GM12864 (cell line): Measurements from ENCODE around the gene ABCD3.

Source experiments
- DNase-seq: peaks from one replicate; pipeline ENCODE4 v3.0.0-alpha.2; 2011; ENCODE audit warnings: low read depth
- H3K4me3 ChIP-seq: 2 replicates; pipeline ENCODE4 v1.5.1; 2011; ENCODE audit warnings: mild to moderate bottlenecking, low read depth, low read length, control low read depth
- CTCF ChIP-seq: IDR thresholded peaks from 2 replicates; pipeline ENCODE4 v1.5.1; 2011; ENCODE audit warnings: low read depth, mild to moderate bottlenecking, moderate library complexity, low read length, control low read depth, inconsistent platforms; ENCODE audit errors: missing control alignments

Gene ABCD3

GRCh38 chr1:94552071-94552586 lies 133.9 kb downstream of the ABCD3 start:
- no peak overlapping the region for H3K4me3 ChIP-seq
- DNase-seq = no peak
- no peak for TF ChIP-seq CTCF

DNA sequence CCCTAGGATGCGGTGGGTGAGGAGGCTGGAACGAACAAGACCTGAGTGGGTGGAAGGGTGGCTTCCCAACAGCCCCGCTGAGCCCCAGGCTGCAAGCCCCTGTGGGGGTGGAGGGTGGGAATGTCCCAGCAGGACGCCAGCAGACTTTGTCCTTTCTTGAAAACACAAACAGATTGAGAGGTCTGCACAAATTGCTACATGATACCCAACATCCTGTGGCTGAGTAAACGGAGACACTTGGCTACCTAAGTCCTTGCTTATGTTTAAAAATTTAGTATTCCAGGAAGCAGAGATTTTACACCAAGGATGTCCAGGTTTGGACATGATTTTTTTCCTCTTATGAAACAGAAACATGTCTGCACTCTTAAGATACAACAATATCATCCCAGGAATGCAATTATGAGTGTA lies 135.1 kb downstream of the ABCD3 start:
- DNase-seq = no peak
- no peak overlapping the region for H3K4me3 ChIP-seq
- no peak for TF ChIP-seq CTCF

GRCh38 chr1:94553931-94554330 lies 135.7 kb downstream of the ABCD3 start:
- no peak overlapping the region for H3K4me3 ChIP-seq
- no peak for TF ChIP-seq CTCF
- DNase-seq = no peak

- no peak for DNase-seq
- TF ChIP-seq CTCF = no peak
- H3K4me3 ChIP-seq = no peak overlapping the region
These were observed 136.4 kb downstream of the ABCD3 start for GRCh38 chr1:94554580-94554979.

- TF ChIP-seq CTCF = no peak
- no peak for DNase-seq
- H3K4me3 ChIP-seq = no peak overlapping the region
These were observed 136.9 kb downstream of the ABCD3 start for GRCh38 chr1:94555091-94555490.

DNA sequence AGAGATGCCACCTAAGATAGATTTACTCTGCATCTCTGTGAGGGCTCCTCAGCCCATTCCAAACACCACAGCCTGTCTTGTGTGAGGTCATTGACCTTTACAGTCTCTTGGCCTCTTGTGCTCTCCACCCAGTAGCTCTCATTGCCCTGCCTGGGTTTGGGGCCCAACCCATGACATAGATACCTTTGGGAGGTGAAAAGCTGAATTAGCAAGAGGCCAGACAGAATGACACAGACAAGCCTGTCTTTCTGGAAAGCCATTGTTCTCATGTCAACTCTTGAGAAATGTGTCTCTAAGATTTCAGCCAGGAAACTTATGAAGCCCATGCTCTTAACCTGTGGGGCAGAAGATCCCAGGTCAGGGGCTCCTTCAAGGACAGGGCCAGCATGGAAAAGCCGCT lies 141.7 kb downstream of the ABCD3 start:
- TF ChIP-seq CTCF = no peak
- no peak overlapping the region for H3K4me3 ChIP-seq

DNA sequence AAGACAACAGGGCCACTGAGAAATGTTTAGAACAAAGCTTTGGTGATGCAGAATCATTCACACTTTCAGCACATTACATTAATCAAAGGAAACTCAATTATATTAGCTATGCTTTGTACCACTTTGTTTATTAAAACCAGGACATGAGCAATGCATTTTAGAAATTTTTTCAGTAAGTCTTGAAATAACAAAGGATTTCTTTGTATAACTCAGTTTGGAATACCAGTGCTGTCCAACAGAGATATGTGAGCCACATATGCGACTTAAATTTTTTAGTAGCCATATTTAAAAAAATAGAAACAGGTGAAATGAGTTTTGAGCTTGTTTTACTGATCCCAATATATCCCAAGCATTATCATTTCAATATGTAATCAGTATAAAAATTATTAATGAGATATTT lies 142.1 kb downstream of the ABCD3 start:
- no peak for DNase-seq
- no peak for TF ChIP-seq CTCF

More for the DNA sequence above, 141.7 kb downstream of the ABCD3 start:
- no peak for DNase-seq

More for the DNA sequence above, 142.1 kb downstream of the ABCD3 start:
- no peak overlapping the region for H3K4me3 ChIP-seq
